Astrocyte (in vitro differentiated cells and primary cell): ENCODE measurements around the gene CCDC12. TPM values are rescaled to one million over a fixed set of nuclear protein-coding genes. Genes with fewer than 3 reads are reported as not detected.
A peak's percentile ranks its signal among the peaks of the same experiment; 100 is the strongest.

Experiments
- DNase-seq: peaks from one replicate; pipeline ENCODE4 v3.0.0-alpha.2; 2010; ENCODE audit warnings: low read depth
- FAIRE-seq: peaks from 2 replicates; lab custom pipeline; 2011; peaks lifted over from hg19 to GRCh38; lab: Jason Lieb, UNC
- H2AFZ ChIP-seq: 2 replicates; pipeline ENCODE4 v1.6.0; 2012; ENCODE audit warnings: low read depth, low read length, inconsistent platforms
- H3K27ac ChIP-seq: 2 replicates; pipeline ENCODE4 v1.5.1; 2011; ENCODE audit warnings: low read depth, low read length, inconsistent platforms
- H3K27me3 ChIP-seq: 2 replicates; pipeline ENCODE4 v1.6.0; 2011; ENCODE audit warnings: low read length, inconsistent platforms; ENCODE audit not compliant: insufficient read depth
- H3K36me3 ChIP-seq: 2 replicates; pipeline ENCODE4 v1.5.1; 2011; ENCODE audit warnings: low read length, inconsistent platforms; ENCODE audit not compliant: insufficient read depth
- H3K4me1 ChIP-seq: 2 replicates; pipeline ENCODE4 v1.5.1; 2011; ENCODE audit warnings: low read length, inconsistent platforms; ENCODE audit not compliant: insufficient read depth
- H3K4me2 ChIP-seq: 2 replicates; pipeline ENCODE4 v1.6.0; 2012; ENCODE audit warnings: low read length, inconsistent platforms
- H3K4me3 ChIP-seq: 2 replicates; pipeline ENCODE4 v1.5.1; 2011; ENCODE audit warnings: low read depth, mild to moderate bottlenecking, low read length, inconsistent platforms; ENCODE audit not compliant: insufficient read depth
- H3K79me2 ChIP-seq: 2 replicates; pipeline ENCODE4 v1.6.0; 2012; ENCODE audit warnings: mild to moderate bottlenecking, low read length, inconsistent platforms; ENCODE audit not compliant: insufficient read depth
- H3K9ac ChIP-seq: 2 replicates; pipeline ENCODE4 v1.6.0; 2012; ENCODE audit warnings: mild to moderate bottlenecking, low read length, inconsistent platforms
- H3K9me3 ChIP-seq: 2 replicates; pipeline ENCODE4 v1.5.1; 2012; ENCODE audit warnings: low read depth, mild to moderate bottlenecking, low read length, inconsistent platforms; ENCODE audit not compliant: insufficient read depth
- H4K20me1 ChIP-seq: 2 replicates; pipeline ENCODE4 v1.6.0; 2012; ENCODE audit warnings: low read length, inconsistent platforms; ENCODE audit not compliant: insufficient read depth
- H3K27ac Mint-ChIP-seq: one replicate; pipeline ENCODE4 v1.8.0; 2021; ENCODE audit warnings: mild to moderate bottlenecking, mixed read lengths; ENCODE audit not compliant: unreplicated experiment
- H3K27me3 Mint-ChIP-seq: one replicate; pipeline ENCODE4 v1.8.0; 2021; ENCODE audit warnings: low read depth, mixed read lengths; ENCODE audit not compliant: unreplicated experiment
- H3K36me3 Mint-ChIP-seq: one replicate; pipeline ENCODE4 v1.8.0; 2021; ENCODE audit warnings: low read depth, mixed read lengths; ENCODE audit not compliant: unreplicated experiment
- H3K4me1 Mint-ChIP-seq: one replicate; pipeline ENCODE4 v1.8.0; 2021; ENCODE audit warnings: low read depth, mixed read lengths; ENCODE audit not compliant: unreplicated experiment
- H3K4me3 Mint-ChIP-seq: one replicate; pipeline ENCODE4 v1.8.0; 2021; ENCODE audit warnings: mild to moderate bottlenecking, moderate library complexity, mixed read lengths; ENCODE audit not compliant: unreplicated experiment
- H3K9me3 Mint-ChIP-seq: one replicate; pipeline ENCODE4 v1.8.0; 2021; ENCODE audit warnings: mild to moderate bottlenecking, mixed read lengths; ENCODE audit not compliant: unreplicated experiment
- EZH2 ChIP-seq: IDR thresholded peaks from 2 replicates; pipeline ENCODE4 v1.6.1; 2012; ENCODE audit warnings: mild to moderate bottlenecking, low read length, inconsistent platforms; ENCODE audit not compliant: insufficient read depth
- total RNA-seq: library from RNA; stranded (reverse); gene quantifications from 2 replicates; pipeline ENCODE4 v1.2.1, GENCODE V29; 2021
- TF ChIP-seq, protein P1 (sequence below): IDR thresholded peaks from 2 replicates; pipeline ENCODE4 v1.5.1; 2011; ENCODE audit warnings: low read depth, mild to moderate bottlenecking, inconsistent platforms, low read length, moderate library complexity; ENCODE audit not compliant: insufficient read depth

The CCDC12 gene
- total RNA-seq, 1 donor from 2014 or later, result 29.0 TPM

DNA sequence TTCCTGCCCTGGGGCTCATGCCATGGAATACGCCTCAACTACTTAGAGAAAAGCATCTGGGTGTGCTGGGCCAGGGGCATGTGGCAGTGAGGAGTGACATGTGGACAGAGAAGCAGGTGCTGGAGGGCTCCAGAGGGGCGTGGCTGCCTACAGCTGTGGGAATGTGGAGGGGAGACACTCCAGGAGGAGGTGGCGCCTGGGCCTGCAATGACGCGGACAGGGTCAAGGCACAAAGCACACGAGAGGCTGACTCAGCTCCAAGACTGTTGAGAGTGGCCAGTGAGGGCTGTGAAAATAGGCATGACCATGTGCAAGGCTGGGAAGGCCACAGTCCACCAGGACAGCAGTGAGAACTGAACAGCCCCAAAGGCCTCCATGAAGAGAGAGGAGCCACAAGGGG is 50.5 kb downstream of the CCDC12 start:
- H3K27ac ChIP-seq, result peak overlapping the region; percentile 64
- H3K4me2 ChIP-seq, result no peak overlapping the region
- H3K36me3 ChIP-seq, result peaks cover 15% of the 10 kb centered on the region
- TF ChIP-seq, protein P1, sequence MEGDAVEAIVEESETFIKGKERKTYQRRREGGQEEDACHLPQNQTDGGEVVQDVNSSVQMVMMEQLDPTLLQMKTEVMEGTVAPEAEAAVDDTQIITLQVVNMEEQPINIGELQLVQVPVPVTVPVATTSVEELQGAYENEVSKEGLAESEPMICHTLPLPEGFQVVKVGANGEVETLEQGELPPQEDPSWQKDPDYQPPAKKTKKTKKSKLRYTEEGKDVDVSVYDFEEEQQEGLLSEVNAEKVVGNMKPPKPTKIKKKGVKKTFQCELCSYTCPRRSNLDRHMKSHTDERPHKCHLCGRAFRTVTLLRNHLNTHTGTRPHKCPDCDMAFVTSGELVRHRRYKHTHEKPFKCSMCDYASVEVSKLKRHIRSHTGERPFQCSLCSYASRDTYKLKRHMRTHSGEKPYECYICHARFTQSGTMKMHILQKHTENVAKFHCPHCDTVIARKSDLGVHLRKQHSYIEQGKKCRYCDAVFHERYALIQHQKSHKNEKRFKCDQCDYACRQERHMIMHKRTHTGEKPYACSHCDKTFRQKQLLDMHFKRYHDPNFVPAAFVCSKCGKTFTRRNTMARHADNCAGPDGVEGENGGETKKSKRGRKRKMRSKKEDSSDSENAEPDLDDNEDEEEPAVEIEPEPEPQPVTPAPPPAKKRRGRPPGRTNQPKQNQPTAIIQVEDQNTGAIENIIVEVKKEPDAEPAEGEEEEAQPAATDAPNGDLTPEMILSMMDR, result no peak
- no peak for TF ChIP-seq EZH2
- peaks cover 77% of the 10 kb centered on the region for H4K20me1 ChIP-seq
- no peaks in the 10 kb centered on the region for H3K27me3 ChIP-seq
- Mint-ChIP-seq H3K36me3 (peaks cover 23% of the 10 kb centered on the region), H3K4me1 (peaks cover 3% of the 10 kb centered on the region), H3K27ac (no peak overlapping the region), H3K4me3 (peak overlapping the region; percentile 46), H3K9me3 (peaks cover 4% of the 10 kb centered on the region), H3K27me3 (no peaks in the 10 kb centered on the region)
- H2AFZ ChIP-seq, result no peak overlapping the region
- DNase-seq (peak; percentile 75), FAIRE-seq (no peak)
- peaks cover 68% of the 10 kb centered on the region for H3K79me2 ChIP-seq
- H3K4me3 ChIP-seq, result no peak overlapping the region
- peaks cover 18% of the 10 kb centered on the region for H3K4me1 ChIP-seq
- H3K9ac ChIP-seq, result peak overlapping the region; percentile 45
- no peaks in the 10 kb centered on the region for H3K9me3 ChIP-seq

DNA sequence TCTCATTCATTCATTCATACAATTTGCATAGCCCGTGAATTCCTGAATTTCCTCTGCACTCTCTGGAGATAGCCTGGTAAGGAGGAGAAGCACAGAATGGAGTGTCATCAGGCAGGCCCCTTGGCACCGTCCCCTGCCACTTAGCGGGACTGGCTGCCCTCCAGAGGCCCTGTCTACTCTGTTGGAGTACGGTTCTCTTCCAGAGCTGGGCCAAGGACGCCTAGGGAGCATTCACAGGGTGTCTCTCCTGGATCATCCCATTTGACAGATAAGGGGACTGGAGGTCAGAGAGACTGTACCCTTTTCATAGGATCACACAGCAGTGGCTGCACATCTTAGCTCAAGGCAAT is 51.0 kb downstream of the CCDC12 start:
- H3K36me3 ChIP-seq, result peaks cover 16% of the 10 kb centered on the region

More for the DNA sequence above, 51.0 kb downstream of the CCDC12 start:
- FAIRE-seq (no peak), DNase-seq (no peak)
- Mint-ChIP-seq H3K4me1 (peaks cover 2% of the 10 kb centered on the region), H3K4me3 (no peak overlapping the region), H3K27ac (no peak overlapping the region), H3K27me3 (no peaks in the 10 kb centered on the region), H3K36me3 (peaks cover 24% of the 10 kb centered on the region), H3K9me3 (peaks cover 4% of the 10 kb centered on the region)
- no peak for TF ChIP-seq EZH2
- TF ChIP-seq, protein P1, result no peak
- Histone ChIP-seq H3K4me1 (peaks cover 14% of the 10 kb centered on the region), H4K20me1 (peaks cover 72% of the 10 kb centered on the region), H3K27me3 (no peaks in the 10 kb centered on the region), H3K79me2 (peaks cover 63% of the 10 kb centered on the region), H3K9me3 (no peaks in the 10 kb centered on the region), H3K4me3 (no peak overlapping the region), H3K4me2 (no peak overlapping the region), H2AFZ (no peak overlapping the region), H3K27ac (peak overlapping the region; percentile 64), H3K9ac (no peak overlapping the region)
